Ramos (cell line): ENCODE results near the gene NMNAT3.

Experiments used
- in situ Hi-C: fragments of 300-500 bp; cut with MboI; formaldehyde crosslinking; loops from one replicate; pipeline ENCODE4 v1.14.3; 2022; ENCODE audit warnings: low sequenced_read_pairs; ENCODE audit not compliant: unreplicated experiment

Gene NMNAT3

GRCh38 chr3:139677388-139678155 is at the start of gene NMNAT3:
NMNAT3 (minus strand) TSS chr3:139677972; CDS start chr3:139627724, 50,248 bp downstream.
- in situ Hi-C loops, result no loop called here

GRCh38 chr3:139721370-139721769 is 43.6 kb upstream of the NMNAT3 start:
- in situ Hi-C loops, result no loop called here

DNA sequence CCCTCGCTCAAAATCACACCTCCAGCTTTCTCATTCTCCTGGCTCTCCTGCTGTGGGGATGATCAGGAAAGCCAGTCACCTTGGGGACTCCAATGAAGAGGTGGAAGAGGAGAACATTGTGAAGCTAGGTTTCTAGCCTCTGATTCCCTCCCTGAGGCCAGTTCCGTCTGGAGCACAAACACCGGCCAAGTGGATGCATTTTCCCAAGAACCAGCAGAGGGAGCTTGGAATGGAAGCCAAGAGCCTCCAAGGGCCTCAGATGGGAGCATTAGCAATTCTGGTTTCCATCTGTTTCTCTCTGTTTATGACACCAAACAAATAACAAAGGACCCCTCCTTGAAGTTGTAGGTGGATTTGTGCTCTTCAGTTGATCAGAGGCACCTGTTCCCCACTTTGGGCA is 40.6 kb upstream of the NMNAT3 start:
- in situ Hi-C loops, result no loop called here

DNA sequence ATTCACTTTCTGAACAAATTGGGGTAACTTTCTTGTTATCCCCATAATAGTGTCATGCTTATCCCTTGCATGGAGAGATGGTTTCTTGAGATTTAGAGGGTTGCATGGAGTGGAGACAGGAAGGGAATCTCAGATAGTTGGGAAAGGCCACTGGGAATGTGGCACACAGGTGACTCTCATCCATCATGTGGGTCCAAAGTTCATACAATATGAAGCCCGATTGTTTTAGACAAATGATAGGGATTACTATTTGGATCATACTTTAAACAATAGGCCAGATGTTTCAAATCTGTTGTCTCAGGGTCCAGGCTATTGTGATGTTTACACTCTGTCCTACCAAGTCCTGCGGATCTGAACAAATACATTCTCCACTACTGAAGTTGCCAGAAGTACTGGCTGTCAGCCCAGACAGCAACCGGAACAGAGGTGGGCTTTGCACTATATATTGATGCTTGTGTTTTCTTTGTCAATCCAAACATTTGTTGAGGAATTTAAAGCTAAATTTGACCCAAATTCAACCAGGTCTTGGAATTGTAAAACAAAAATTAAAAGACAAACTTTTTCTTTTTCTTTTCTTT is 39.2 kb upstream of the NMNAT3 start:
- in situ Hi-C loops, result no loop called here

DNA sequence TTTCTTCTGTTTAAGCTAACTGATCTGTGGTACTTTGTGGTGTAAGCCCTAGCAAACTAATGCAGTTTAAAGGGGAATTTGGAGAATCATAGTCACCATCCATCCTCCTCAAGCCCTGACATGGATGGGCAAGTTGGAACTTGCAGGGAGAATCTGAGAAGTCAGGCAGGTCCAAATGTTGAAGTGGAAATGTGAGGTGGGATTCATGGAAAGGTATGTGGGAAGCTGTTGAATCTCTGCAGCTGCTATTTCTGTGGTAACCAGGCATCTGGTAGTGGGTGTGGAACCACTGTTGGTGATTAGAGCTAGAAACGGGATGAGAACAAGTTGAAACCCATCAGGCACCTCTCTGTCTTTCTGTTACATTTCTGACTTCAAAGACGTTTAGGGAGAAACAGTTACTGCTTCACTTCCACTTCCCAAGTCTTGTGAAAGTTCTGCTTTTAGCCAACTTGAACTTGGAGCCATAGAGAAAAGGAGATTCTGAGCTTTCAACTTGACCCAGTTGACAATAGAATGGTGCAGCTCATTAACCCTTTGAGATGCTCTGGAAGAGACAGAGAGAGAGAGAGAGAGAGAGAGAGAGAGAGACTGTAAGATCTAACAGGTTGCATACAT is 38.1 kb upstream of the NMNAT3 start:
- in situ Hi-C loops, result no loop called here

- in situ Hi-C loops, result no loop called here
These were observed 37.4 kb upstream of the NMNAT3 start for GRCh38 chr3:139715166-139715565.

DNA sequence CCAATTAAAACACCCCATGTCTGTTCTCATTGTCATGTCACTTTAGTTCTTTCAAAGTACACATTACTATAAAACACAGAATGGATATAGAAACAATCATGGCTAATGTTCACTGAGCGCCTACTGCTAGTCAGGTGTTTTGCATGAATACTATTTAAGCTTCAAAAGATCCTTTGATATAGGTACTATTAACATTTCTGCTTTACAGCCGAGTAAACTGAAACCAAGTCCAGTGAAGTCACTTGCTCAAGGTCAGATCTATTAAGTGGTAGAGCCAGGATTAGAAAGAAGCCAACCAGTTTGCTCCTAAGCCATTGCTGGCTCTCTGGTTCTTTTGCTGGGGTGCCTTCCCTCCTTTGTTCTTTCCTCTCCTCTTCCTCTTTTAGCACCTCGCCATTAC is 32.4 kb upstream of the NMNAT3 start:
- in situ Hi-C loops, result no loop called here

DNA sequence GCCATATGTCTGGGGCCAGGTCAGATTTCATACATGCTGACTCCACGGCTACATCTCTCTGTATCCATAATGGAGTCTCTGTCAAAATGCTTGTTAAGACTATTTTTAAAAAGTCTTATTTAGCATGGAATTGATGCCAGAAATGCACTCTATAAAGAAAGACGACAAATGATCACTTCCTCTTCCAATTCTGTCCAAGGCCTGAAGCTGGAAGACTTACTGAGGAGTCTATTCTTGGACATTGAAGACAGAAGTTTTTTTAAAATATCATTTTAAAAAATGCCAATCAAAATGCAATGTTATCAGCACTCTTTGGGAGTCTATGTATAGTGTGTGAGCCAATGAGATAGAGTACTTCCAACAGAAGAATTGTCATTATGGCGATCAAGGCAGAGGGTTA is 27.9 kb upstream of the NMNAT3 start:
- in situ Hi-C loops, result no loop called here

DNA sequence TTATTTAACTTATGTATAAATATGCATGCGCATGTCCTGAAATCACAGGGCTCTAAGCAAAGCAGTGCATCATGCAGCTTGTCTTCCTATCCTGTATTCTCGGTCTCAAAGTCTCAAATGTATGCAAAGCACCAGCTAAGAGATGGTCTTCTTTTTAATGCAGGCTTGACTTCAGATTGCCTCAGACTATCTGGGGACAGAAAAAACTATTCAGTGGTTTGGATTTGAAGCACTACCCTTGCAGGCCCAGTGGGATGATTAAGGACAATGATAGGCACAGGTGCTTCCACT is 18.5 kb upstream of the NMNAT3 start:
- in situ Hi-C loops, result no loop called here

- in situ Hi-C loops, result no loop called here
These were observed 17.9 kb upstream of the NMNAT3 start for GRCh38 chr3:139695426-139696313.

- in situ Hi-C loops, result no loop called here
These were observed 17.2 kb upstream of the NMNAT3 start for GRCh38 chr3:139695007-139695406.

GRCh38 chr3:139694542-139694941 is 16.8 kb upstream of the NMNAT3 start:
- in situ Hi-C loops, result no loop called here

DNA sequence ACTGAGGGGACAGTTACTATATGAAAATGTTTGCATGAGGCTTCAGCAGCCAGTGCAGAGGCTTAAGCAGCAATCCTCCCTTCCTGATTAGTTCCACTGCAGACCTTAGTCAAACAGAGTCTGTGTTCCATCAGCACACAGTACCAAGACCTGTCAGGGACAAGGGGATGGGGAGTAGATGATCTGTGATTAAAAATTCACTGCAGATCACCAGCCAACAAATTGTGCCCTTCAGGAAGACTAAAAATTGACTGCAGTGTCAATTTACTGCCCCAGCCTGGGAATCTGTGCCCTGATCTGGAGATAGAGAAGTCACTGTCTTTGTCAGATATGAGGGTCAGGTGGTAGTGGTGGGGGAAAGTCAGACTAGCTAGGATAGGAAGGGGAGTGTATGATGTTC is 13.8 kb upstream of the NMNAT3 start:
- in situ Hi-C loops, result no loop called here

GRCh38 chr3:139689708-139690228 is 12.0 kb upstream of the NMNAT3 start:
- in situ Hi-C loops, result no loop called here

- in situ Hi-C loops, result no loop called here
These were observed 11.3 kb upstream of the NMNAT3 start for GRCh38 chr3:139689122-139689521.

GRCh38 chr3:139687431-139687830 is 9.7 kb upstream of the NMNAT3 start:
- in situ Hi-C loops, result no loop called here

GRCh38 chr3:139686624-139687023 is 8.9 kb upstream of the NMNAT3 start:
- in situ Hi-C loops, result no loop called here

DNA sequence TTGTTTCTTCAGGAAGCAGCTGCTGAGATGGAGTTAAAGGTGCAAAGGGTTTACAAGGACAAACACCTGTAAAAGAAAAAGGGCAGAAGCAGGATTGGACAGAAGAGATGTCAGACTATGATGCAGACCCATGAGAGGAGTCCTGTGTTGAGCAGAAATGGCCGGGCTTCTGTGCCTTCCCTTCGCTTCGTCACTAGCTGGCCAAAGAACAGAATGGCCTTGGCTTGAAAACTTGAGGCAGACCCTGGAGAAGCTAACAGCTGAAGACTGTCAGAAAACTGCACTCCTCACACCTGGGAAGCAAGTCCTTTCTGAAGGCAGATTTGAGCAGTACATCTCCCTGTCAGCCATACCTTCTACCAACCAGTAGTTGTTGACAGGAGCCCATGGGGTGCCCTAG is 8.4 kb upstream of the NMNAT3 start:
- in situ Hi-C loops, result no loop called here

DNA sequence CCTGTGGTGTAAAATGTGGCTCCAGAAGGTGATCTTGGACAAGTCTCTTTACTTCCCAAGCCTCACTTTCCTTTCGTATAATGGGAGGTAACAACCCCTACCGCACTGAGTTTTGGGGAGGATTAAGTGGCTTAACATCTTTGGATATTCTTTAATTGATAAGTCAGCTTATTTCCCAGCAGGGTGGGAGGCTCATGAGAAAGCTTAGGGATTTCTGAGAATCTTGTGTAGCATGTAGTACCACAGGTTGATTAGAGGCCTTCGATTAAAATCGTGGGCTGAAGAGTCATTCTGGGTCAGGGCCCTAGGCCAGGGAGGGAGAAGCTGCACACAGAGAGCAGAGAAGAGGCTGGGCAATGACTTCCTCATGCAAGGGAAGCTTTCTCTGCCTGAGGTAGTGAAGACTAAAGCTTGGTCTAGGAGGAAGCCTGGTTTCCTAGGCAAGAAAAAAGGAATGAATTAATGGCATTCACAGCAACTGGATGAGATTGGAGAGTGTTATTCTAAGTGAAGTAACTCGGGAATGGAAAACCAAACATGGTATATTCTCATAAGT is 1.5 kb upstream of the NMNAT3 start:
- in situ Hi-C loops, result no loop called here

- in situ Hi-C loops, result no loop called here
These were observed 962 bp downstream of the NMNAT3 start for GRCh38 chr3:139676632-139677387.
